ENCODE measurements around the gene NPTXR. TPM values are rescaled to one million over a fixed set of nuclear protein-coding genes. Genes with fewer than 3 reads are reported as not detected.

The NPTXR gene
- total RNA-seq, 1 donor from 2014 or later: 10.6 TPM

DNA sequence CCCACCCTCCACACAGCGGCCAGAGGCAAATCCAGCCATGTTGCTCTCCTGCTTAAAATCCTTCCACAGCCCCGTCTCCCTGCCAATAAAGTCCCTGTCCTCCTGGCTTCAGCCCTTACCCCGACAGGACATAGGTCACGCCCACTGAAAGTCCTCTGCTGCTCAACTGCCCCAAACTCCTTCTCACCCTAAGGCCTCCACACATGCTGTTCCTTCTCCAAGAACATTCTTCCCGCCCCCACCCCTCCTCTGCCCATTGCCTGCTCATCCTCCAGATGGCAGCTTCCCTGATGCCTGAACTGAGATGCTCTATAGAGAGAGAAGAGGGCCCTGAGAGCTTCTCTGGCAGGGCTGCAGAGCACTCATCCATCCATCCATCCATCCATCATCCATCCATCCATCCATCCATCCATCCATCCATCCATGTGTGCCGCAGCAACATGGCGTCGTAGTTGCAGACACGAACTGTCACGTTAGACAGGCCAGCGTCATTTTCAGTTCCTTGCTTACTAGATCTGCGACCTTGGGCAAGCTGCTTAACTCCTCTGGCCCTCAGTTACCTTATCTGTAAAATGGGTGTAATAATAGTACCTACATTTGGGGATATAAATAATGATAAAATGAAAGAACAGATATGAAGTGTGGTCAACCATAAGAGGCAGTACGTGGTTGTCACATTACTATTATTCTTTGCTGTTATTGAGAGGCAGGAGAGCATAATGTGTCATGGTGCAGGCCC is 9.4 kb downstream of the NPTXR start:
- FAIRE-seq (no peak), DNase-seq (ENCODE audit: low spot score in 2 of 2) (no peak)

DNA sequence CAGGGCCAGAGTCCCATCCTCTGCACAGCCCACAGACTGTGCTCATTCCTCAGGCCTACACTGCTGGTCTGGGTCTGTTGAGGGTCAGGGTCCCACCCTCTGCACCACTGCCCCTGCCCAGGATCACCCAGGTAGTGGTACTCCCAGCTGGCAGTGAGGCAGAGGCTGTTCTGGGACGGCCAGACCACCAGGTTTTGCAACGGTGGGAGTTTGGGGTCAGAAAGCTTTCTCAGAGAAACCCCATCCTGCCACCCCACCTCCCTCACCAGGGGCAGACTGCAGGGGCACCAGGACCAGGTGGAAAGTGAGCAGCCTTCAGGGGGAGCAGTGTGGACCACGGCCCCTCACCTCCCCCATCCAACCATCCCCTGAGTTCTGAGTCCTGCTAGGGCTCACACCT is 10.8 kb downstream of the NPTXR start:
- FAIRE-seq: no peak
- no peak for DNase-seq (ENCODE audit: low spot score in 2 of 2)

DNA sequence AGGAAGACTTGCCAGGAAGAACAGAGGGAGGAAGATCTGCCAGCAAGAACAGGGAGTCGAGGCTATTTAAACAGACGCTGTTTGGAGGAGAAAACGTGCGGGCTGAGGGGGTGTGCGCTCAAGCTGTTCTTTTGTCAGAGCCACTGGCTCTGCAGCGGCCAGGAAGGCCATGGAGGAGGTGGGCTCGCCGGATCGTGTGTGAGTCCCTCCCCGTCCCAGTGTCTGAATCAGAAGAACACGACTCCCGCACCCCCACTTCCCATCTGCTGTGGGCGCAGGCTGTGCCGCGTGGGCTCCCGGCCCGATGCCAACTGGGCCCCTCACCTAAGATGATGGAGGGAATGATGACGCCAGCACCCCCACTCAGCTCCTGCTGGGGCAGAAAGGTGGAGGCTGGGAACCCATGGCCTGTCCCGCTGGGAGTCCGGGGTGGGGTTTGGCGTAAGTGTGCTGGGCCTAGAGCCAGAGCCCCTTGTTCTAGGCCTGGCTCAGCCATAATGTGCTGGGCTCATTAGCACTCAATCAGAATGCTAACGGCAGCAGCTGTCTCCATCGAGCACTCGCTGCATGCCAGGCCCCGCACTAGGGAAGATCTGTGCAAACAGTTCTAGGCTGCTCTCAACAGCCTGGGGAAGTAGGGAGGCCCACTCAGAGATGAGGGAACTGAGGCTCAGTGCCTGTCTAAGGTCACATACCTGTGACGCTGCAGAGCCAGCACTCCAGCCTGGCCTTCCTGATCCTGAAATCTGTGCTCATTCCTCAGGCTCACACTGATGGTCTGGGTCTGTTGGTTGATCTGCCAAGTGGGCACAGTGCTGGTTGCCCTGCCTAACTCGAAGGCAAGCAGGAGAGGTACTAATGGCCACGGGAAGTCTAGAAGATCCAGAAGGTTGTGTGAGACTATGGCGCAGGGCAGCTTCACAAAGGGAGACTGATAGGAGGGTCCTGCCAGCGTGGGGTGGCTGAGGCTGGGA is 11.5 kb downstream of the NPTXR start:
- FAIRE-seq (no peak), DNase-seq (ENCODE audit: low spot score in 2 of 2) (peak in 1 of 2 donors; percentile 44)

DNA sequence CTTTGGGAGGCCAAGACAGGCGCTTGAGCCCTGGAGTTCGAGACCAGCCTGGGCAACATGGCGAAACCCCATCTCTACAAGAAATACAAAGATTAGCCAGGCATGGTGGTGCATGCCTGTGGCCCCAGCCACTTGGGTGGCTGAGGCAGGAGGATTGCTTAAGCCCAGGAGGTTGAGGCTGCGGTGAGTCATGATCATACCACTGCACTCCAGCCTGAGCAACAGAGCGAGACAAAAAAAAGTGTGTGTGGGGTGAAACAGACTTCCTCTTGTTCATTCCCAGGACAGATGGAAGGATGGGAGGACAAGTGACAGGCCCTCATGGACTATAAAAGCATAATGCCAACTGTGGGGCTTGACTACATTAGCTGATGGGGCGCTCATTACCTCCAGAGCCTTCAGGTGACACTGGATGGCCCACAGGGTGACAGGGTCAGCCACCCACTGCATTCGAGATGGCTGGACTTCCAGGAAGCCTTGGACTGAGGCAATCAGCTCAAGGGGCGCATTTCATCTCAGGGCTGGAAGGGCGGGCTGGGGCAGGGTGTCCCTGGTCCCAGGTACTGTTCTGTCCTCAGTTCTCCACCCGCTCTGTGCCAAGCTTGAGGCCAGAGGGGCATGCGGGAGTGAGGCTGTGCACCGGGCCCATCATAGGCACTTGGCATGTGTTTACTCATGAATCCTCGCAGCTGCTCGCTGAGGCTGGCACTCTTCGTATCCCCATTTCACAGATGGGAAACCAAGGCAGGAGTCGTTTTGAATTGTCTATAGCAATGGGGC is 12.5 kb downstream of the NPTXR start:
- FAIRE-seq: no peak
- no peak for DNase-seq (ENCODE audit: low spot score in 2 of 2)

DNA sequence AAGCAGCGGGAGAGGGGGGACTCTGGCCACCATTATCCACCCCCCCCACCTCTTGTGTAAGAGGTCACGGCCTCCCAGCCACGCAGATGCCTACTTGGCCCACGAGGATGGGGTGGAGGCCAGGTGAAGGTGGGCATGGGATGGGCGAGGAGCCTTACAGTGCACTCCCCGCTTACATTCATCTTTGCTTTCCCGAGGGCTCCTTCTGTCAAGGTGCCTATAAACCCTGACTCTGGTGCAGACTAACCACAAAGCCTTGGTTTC is 13.1 kb downstream of the NPTXR start:
- FAIRE-seq (no peak), DNase-seq (ENCODE audit: low spot score in 2 of 2) (no peak)

DNA sequence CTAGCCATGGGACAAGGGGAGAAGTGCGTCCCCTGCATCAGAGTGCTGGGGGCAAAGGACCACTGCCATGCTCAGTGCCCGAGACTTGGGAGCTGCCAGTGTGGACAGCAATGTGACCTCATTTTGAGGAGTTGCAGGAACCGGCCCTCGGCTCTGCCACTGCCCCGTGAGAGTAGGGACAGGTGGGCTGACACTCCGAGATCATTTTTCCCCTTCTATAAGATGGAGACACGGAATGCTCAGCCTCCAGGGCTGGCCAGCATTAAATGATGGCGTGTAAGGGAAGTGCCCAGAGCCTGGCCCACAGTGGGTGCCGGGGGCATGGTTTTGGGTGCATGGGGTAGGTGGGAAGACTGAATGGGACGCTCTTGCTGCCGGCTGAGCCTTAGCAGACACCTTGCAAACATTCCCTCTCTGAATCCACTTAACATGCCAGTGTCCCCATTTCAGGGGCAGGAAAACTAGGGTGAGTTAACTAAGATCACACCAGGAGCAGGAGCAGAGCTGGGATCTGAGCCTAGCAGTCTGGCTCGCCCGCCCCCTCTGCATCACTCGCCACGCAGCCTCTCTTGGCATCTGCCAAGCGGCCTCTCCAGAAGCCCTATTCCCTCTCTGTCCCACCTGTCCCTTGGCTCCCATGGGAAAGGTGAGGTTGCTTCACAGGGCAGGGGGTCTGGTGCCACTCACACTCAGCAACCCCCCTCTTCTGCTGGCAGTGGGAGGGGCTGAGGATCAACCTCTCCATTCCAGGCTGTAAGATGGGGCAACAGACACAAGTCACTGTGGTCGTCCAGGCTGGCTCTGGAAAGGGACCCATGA is 13.6 kb downstream of the NPTXR start:
- DNase-seq (ENCODE audit: low spot score in 2 of 2): no peak
- no peak for FAIRE-seq

DNA sequence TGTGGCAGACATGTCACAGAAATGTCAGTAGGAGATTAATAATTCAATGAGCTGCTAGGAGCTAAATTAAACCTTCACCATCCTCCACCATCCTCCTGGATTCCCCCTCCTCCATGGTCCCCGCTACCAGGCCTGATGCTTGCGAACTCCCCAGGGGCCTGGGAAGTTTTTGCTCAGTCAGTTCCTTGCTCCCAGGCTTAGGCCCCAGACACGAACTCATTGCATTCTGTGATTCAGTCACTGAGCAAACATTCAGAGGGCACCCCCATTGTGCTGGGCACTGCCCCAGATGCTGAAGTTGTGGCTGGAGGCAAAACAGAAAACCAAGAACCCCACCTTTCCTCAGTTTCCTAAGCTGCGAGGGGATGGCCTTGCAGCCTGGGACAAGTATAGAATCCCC is 14.3 kb downstream of the NPTXR start:
- DNase-seq (ENCODE audit: low spot score in 2 of 2): no peak
- no peak for FAIRE-seq

DNA sequence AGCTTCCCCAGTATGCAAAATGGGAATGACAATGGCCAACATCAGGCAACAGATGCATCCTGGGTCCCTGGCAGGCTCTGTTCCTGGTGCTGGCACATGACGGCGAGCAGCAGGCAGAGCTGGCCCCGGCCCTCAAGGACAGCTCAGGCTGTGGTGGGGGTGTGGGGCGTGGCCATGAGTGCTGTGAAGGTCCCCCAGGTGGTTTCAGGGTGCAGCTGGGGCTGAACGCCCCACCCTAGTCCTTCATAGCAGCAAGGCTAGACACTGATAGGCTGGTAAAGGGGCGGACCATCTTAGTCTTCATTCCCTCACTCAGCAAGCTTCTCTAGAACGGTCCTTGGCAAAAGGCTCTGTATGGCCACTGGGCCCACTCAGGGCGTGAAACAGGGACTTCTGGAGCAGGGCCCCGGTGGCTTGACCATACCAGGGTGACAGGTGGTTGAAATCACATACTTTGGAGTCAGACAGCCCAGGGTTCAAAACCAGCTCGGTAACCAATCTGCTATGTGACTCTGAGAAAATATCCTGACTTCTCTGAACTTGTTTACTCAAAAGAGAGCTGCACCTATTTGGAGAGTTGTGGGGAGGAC is 15.1 kb downstream of the NPTXR start:
- DNase-seq (ENCODE audit: low spot score in 2 of 2) (no peak), FAIRE-seq (no peak)

DNA sequence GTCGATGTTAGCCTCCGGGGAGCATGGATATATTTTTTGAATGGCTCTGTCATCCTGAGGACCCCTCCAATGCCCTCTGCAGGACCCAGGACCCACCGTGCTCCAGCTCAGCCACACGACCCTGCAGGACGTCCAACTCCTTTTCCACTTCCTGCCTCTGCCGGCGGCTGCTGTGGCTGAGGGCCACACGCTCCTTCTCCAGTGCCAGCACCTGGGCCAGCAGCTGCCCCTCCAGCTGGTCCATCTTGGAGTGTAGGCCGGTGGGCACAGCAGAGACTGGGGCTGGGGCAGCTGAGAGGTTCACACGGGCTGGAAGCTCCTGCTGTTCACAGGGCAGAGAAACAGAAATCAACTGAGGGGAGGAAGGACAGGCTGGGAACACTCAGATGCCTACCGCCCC is 15.6 kb downstream of the NPTXR start:
- FAIRE-seq (no peak), DNase-seq (ENCODE audit: low spot score in 2 of 2) (no peak)

DNA sequence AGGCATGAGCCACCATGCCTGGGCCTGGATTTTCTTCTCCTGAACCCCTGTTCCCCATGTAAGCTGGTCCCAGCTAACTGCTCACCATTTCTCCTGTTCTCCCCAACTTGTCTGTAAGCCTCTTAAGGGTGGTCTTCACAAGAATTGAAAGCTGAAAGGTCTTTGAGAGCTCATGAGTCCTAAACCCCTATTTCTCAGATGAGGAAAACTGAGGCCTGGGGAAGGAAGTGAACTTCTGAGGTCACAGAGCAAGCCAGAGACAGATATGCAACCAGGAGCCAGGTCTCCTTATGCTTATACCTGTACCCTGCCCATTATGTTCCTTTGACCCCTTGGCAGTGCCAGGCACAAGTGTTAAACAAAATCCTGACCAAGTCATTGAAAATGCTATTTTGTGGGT is 16.3 kb downstream of the NPTXR start:
- DNase-seq (ENCODE audit: low spot score in 2 of 2) (no peak), FAIRE-seq (no peak)

DNA sequence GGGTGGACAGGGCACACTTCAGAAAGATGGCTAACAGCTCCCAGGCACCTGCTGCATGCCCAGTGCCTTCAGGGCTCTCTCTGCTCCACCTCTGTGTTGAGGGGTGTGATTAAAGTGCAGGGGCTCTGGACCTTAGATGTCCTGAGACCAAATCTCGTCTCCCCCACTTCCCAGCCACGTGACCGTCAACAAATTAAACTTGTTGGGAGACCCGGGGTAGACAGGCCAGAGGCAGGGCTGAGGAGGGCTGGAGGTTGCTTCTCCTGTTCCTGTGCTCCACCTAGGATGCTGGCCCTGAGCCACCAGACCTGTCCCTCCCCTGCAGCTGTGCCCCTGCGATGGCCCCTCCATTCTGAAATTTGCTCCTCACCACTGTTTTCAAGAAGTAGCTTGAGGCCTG is 17.0 kb downstream of the NPTXR start:
- DNase-seq (ENCODE audit: low spot score in 2 of 2) (no peak), FAIRE-seq (no peak)

DNA sequence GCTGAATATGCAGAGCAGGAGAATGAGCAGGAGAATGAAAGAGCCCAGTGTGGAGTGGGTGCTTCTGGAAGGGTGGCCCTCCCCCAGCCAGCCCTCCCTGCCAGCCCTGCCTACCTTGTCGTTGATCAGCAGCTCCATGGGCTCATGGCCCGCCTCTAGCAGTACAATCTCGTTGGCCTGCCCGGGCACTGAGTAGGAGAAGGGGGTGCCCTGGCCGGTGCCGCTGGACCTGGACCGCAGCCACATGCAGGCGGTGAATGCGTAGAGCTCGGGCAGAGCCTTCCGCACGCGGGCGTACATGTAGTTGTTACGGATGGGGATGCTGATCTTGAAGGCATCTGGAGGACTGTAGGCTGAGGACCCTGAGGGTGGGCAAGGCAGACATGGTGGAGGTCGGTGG is 17.4 kb downstream of the NPTXR start:
- FAIRE-seq (no peak), DNase-seq (ENCODE audit: low spot score in 2 of 2) (no peak)

DNA sequence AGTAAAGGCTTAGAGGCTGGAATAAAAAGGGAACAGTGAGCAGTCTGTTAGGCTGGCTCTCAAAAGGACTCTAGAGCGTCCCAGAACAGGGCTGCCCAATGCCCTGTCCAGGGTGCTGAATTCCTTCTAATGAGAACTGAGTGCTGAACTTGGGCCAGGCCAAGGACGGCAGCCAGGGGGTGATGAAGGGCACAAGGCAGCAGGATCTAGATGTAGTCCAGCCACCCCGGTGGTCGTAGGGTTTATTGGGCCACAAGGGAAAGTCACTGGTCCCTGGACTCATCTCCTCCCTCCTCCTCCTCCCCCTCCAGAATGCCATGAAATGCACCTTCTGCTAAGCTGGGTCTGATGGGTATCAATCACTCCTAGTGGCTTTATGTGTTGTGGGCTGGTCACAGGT is 19.2 kb downstream of the NPTXR start:
- FAIRE-seq: no peak
- peak; percentile 60 to 68 for DNase-seq (ENCODE audit: low spot score in 2 of 2)

DNA sequence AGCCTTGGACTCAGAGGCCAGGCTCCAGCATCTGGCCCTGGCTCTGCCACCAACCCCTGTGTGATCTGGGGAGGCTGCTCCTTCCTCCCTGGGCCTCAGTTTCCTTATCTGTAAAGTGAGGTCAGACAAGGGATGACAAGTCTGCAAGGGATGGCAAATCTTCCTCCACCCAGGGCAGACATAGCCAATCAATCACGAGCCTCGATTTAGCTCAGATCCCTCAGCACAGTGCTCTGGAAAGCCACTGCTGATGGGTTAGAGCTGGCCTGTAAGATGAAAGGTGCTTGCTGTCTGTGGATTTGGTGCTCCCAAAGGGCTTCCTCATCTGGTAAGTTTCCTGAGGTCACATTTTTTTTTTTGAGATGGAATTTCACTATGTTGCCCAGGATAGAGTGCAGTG is 20.2 kb downstream of the NPTXR start:
- DNase-seq (ENCODE audit: low spot score in 2 of 2) (no peak), FAIRE-seq (no peak)

DNA sequence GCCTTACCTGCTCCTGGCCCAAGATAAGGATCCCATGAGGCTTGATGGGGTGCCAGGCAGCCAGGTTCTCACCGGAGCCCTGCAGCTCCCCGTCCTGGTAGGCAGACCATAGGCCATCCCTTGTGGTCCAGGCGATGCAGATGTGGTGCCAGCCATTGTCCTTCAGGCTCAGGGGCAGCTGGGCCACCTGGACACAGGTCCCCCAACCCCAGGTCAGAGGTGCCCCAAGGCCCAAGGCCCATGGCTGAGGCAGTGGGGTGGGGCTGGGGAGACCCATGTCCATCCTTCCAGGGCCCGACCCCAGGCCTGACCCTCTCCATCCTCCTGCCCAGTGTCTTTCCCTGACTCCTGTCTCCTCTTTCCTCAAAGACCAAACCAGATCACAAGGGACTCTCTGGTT is 20.8 kb downstream of the NPTXR start:
- no peak for DNase-seq (ENCODE audit: low spot score in 2 of 2)
- FAIRE-seq: no peak

DNA sequence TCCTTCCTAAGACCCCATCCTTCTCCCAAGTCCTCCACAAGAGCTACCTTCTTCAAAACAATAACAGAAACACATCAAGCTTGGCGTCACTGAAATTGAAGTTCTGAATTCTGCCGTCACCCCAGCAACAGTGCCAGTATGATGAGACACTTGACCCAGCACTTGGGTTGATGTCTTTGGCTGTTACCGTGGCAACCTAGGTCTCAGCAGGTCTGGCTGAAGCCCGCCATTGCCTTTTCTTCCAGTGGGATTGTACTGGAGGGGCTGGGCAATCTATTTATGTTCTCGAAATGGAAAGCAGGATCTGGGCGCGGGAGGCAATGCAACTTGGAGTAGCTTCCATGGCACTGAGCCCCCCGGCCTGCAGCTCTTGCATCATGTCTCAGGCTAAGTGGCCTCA is 23.8 kb downstream of the NPTXR start:
- peak in 1 of 2 donors; percentile 24 for DNase-seq (ENCODE audit: low spot score in 2 of 2)

DNA sequence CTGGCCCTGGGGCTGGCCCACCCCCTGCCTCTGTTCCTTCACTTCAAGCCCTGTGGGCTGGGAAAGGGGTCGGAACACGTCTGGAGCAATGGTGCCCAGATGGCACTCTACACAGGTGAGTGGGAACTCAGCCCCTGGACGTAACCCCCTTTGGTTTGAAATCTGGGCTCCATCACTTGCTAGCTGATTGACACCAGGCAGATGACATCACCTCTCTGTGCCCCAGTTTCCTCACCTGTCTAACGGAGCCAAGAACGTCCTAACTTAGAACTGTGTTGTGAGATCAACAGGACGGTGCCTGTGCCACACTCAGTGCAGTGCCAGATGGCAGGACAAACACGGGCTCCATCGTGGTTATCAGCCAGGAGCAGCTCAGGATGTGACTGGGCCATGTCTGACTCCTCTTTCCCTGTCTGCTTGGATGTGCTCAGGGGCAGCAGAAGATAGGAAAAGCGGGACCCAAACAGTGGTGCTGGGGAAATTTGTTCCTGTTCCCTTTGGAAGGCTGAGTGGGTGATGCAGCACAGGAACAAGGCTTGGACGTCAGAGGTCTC is 24.4 kb downstream of the NPTXR start:
- DNase-seq (ENCODE audit: low spot score in 2 of 2): peak in 1 of 2 donors; percentile 16
- no peak for FAIRE-seq

More for the DNA sequence above, 23.8 kb downstream of the NPTXR start:
- no peak for FAIRE-seq

DNA sequence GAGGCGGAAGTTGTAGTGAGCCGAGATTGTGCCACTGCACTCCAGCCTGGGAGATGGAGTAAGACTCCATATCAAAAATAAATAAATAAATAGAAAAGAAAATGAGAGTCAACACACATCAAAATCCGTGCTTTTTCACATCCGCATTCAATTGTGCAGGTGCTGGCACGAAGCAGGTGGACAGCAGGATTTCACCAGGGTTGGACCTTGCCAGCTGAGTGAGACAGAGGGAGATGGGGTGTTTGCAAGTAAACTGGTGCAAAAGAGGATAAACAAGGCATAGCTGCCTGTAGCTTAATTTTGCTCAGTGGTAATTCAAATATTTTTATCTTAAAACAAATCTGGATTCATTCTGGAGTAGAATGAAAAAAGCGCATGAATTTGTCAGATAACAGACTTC is 26.6 kb downstream of the NPTXR start:
- no peak for FAIRE-seq

DNA sequence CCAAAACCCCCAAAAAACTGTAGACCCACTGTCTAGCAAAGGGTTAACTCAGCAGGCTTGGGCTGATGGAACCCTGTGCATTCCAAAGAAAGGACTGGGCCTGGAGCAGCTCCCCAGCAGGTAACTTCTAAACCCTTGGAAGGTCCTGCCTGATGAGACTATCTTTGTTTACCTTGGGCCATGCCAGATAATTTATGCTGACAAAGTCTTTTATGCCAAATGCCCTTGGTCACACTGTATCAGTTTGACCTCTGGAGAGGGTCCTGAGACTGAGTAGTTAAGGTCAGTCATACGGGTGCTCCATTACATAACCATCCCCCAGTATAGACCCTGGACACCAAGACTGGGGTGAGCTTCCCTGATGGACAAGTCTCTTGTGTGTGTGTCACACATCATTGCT is 28.0 kb downstream of the NPTXR start:
- FAIRE-seq: no peak
- DNase-seq (ENCODE audit: low spot score in 2 of 2): no peak

More for the DNA sequence above, 26.6 kb downstream of the NPTXR start:
- DNase-seq (ENCODE audit: low spot score in 2 of 2): no peak

DNA sequence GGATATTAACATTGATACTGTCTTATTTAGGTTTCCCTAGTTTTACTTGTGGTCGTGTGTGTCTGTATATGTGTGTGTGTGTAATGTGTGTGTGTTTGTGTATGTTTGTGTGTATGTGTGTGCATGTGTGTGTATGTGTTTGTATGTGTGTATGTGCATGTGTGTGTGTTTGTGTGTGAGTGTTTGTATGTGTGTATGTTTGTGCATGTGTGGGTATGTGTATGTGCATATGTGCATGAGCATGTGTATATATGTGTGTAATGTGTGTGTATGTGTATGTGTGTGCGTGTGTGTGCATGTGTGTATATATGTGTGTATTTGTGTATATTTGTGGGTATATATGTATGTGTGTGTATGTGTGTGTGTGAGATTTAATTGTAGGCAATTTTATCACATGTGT is 32.6 kb downstream of the NPTXR start:
- DNase-seq (ENCODE audit: low spot score in 2 of 2) (no peak), FAIRE-seq (no peak)
